ENCODE results near the gene FHL3. TPM values are rescaled to one million over a fixed set of nuclear protein-coding genes. Genes with fewer than 3 reads are reported as not detected.

FHL3 gene
- total RNA-seq, 4 donors from 2014 or later: 6.2 to 18.7 (median 12.4) TPM

DNA sequence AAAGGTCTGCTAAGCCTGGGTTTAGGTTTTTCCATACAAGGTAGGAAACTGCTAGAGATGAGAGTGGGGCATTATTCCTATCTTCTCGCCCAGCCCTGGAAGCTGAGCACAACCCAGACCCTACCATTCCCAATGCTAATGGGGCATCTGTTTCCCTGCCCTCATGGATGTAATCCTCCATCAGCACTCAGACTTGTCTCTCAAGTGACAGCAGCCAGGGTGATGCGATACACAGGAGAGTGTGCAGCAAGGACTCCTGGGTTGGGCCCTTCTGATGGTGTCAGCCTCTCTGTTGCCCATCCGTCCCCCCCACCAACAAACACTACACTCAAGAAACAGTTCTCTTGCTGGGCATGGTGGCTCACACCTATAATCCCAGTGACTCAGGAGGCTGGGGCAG is 52.6 kb downstream of the FHL3 start:
- 70 to 100% methylated on average over 1 to 2 of the region's 3 CpGs for WGBS, 2 donors
- intact Hi-C loops (cut with DNase I): no loop called here
- no peaks in the 10 kb centered on the region for H3K9me3 ChIP-seq
- H3K27ac ChIP-seq: no peak overlapping the region
- TF ChIP-seq POLR2A (IDR thresholded peaks at IDR 0.05): no peak
- TF ChIP-seq, protein P1, sequence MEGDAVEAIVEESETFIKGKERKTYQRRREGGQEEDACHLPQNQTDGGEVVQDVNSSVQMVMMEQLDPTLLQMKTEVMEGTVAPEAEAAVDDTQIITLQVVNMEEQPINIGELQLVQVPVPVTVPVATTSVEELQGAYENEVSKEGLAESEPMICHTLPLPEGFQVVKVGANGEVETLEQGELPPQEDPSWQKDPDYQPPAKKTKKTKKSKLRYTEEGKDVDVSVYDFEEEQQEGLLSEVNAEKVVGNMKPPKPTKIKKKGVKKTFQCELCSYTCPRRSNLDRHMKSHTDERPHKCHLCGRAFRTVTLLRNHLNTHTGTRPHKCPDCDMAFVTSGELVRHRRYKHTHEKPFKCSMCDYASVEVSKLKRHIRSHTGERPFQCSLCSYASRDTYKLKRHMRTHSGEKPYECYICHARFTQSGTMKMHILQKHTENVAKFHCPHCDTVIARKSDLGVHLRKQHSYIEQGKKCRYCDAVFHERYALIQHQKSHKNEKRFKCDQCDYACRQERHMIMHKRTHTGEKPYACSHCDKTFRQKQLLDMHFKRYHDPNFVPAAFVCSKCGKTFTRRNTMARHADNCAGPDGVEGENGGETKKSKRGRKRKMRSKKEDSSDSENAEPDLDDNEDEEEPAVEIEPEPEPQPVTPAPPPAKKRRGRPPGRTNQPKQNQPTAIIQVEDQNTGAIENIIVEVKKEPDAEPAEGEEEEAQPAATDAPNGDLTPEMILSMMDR (IDR thresholded peaks at IDR 0.05): no peak
- no peaks in the 10 kb centered on the region for H3K27me3 ChIP-seq
- no peaks in the 10 kb centered on the region for H3K4me1 ChIP-seq
- no peak overlapping the region for H3K4me3 ChIP-seq
- no peak for DNase-seq
- peaks cover 0 to 19% (median 0%) of the 10 kb centered on the region in 3 donors for H3K36me3 ChIP-seq

DNA sequence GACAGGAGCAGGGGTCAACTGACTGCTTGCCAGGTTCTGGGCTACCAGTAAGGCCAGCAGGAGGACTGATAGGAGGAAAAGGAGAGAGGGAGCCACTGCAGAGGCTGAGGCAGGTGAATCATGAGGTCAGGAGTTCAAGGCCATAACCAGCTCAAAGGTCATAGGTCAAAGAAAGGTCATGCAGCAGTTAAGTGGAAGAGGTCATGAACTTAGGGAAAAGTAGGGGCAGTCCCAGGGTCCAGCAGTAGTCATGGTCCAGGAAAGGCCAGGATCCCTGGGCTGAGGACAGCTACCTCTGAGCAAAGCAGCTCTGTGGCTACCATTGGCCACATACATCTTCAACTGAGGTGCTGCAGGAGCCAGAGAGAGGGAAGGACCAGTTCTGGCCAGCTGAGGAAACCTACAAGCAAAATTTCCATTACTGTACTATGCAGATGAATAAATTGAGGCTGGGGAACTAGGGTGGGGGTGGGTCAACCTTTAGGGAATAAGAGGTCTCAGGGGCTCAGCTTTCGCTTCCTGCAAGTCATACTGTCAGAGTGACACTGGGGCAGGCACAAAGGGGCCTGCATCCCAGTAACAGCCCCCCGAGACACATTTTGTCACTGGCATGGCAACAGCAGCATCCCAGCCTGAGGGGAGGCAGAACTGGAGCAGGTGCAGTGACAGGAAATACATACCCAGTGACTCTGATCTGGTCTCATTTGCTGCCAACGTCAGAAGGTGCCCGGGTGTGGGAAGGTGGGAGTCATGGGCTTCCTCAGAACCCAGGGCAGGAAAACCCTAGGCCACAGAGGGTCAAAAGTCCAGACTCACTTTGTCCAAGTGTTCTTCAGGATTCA is 53.3 kb downstream of the FHL3 start:
- no peak for DNase-seq
- 68 to 86% methylated on average over 2 to 4 of the region's 4 CpGs for WGBS, 2 donors
- Histone ChIP-seq H3K4me1 (peaks cover 0 to 6% (median 0%) of the 10 kb centered on the region in 3 donors), H3K4me3 (no peak overlapping the region), H3K9me3 (no peaks in the 10 kb centered on the region), H3K27me3 (no peaks in the 10 kb centered on the region), H3K27ac (no peak overlapping the region), H3K36me3 (peaks cover 0 to 12% (median 0%) of the 10 kb centered on the region in 3 donors)
- intact Hi-C loops (cut with DNase I): no loop called here
- TF ChIP-seq POLR2A (IDR thresholded peaks at IDR 0.05): no peak
- TF ChIP-seq, protein P1 (IDR thresholded peaks at IDR 0.05): no peak

DNA sequence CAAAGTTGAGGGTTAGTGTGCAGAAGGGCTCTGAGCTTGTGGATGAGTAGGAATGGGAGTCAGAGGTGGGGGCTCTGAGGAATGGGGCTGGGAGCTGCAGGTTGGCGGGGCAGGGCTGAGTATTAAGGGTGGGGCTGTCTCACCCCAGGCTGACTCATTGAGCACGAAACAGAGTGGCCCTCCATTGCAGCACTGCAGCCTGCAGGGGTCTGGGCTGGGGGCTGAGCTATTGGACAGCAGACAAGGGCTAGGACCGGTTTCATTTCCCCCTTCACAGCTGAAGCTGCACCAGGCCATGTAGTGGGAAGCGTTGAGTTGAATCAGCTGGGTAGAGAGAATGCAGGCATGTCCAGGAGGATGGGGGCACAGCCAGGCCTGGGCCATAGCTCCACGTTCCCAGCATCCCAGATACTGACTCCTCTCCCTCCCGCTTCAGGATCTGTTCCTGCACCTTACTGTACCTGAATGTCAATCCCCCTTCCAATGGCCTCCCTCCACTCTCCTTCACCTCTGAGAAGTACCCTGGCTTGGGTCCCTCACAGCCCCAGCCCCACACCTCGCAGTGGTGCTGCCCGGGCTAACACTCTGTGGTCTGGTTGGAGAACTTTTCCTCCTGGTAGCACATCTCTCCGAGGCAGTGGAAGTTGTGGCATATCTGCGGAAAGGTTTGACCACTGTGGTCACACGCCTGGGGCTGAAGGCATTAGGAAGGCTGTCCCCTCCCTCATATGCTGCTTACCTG is 54.1 kb downstream of the FHL3 start:
- H3K36me3 ChIP-seq: peaks cover 0 to 4% (median 0%) of the 10 kb centered on the region in 3 donors
- WGBS, 2 donors: 70 to 76% methylated on average over 7 to 9 of the region's 11 CpGs
- TF ChIP-seq, protein P1 (IDR thresholded peaks at IDR 0.05): no peak
- TF ChIP-seq POLR2A (IDR thresholded peaks at IDR 0.05): no peak
- intact Hi-C loops (cut with DNase I): no loop called here
- peaks cover 0 to 11% (median 0%) of the 10 kb centered on the region in 3 donors for H3K4me1 ChIP-seq
- no peaks in the 10 kb centered on the region for H3K27me3 ChIP-seq
- DNase-seq: no peak
- H3K27ac ChIP-seq: no peak overlapping the region
- H3K4me3 ChIP-seq: no peak overlapping the region
- no peaks in the 10 kb centered on the region for H3K9me3 ChIP-seq

DNA sequence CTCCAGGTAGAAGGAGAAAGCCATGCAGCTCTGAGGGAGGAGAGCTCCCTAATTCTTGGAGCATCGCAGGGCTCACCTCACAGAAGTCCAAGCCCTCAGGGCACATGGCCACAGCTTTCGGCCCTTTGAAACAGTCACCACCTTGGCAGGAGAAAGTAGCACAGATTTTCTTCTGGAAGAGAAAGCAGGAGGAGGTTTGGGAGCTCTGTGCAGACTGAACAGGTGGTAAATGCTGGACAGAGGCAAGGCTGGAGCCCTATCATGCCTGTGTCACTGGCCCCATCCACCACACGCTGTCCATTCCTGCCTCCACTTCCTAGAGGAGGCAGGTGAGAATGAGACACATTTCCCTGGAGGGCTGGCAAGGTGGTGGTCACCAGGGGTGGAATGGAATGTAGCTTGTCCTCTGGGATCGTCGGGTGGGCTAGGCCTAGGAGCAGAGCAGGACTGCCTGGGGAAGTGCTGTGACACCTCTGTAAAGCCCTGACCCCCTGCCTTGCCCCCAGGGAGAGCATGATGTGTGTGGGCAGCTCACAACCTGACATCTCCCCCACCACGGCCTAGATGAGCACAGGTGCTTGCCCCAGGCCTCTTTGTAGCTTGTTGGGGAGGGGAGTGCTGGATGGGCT is 55.7 kb downstream of the FHL3 start:
- H3K27me3 ChIP-seq: no peaks in the 10 kb centered on the region
- no peak overlapping the region for H3K4me3 ChIP-seq
- no peaks in the 10 kb centered on the region for H3K36me3 ChIP-seq
- TF ChIP-seq, protein P1 (IDR thresholded peaks at IDR 0.05): no peak
- TF ChIP-seq POLR2A (IDR thresholded peaks at IDR 0.05): no peak
- DNase-seq: no peak
- no peak overlapping the region for H3K27ac ChIP-seq
- 50 to 100% methylated on average over 1 to 6 of the region's 6 CpGs for WGBS, 2 donors
- peaks cover 3 to 26% (median 6%) of the 10 kb centered on the region in 3 donors for H3K4me1 ChIP-seq
- intact Hi-C loops (cut with DNase I): no loop called here
- H3K9me3 ChIP-seq: no peaks in the 10 kb centered on the region

Measured in esophagus squamous epithelium (tissue), 5 donors.